ENCODE measurements around the gene HKDC1.
A peak's percentile ranks its signal among the peaks of the same experiment; 100 is the strongest.

HKDC1 gene

DNA sequence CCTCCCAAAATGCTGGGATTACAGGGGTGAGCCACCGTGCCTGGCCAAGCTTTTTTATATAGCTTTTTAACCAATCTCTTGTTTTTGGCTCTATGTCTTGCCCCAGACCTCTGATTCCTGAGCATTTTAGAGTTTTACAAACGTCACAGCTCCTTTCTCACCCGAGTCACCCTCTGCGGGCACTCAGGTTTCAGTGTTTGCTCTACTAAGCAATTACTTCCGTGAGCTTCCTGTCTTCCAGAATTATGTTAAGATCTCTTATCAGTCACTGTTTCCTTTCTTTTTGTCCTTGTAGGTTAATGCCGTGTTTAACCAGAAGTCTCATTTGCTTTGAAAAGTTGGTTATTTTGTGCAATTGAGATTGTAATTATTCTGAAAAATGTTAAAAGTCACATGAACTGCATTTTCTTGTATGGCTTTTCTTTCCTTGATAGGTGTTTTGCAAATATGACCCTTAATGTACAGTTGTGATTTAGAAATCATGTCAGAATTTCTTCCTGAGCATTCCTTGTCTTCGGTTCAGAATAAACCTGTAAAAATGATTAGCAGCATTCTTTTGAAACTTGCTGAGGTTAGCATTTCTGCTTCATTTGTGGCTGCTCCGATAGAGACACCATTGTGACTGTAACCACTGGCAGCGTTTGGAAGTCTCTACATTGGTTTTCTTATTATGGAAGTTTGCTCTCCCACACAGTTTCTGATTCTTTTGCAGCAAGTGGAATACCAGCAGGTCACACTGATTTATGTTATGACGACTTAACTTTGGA lies 4.5 kb upstream of the HKDC1 start:
- DNase-seq (ENCODE audit: low read depth), result no peak

DNA sequence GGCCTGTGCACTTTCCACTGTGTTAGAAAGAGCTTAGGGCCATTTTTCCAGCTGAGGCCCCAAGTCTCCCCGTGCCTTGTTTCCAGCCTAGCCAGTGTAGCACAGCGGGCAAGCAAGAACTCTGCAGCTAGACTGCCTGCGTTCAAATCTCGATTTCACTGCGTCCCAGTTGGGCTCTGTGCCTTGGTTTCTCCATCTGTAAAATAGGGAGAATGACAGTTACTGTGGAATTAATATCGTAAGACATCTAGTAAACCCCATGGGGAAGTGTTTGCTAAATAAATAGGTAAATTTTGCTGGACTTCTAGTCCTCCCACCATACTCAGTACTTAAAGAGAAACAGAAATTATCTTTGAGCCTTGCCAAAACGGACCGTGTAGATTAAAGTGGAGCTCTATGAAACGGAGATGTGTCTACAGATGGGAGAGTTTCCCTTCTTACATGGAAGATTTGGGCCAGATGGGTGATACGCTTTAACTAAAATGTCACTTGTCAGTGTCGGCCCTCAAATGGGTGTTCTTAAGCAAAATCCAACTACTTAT lies 3.5 kb upstream of the HKDC1 start:
- no peak for DNase-seq (ENCODE audit: low read depth)

DNA sequence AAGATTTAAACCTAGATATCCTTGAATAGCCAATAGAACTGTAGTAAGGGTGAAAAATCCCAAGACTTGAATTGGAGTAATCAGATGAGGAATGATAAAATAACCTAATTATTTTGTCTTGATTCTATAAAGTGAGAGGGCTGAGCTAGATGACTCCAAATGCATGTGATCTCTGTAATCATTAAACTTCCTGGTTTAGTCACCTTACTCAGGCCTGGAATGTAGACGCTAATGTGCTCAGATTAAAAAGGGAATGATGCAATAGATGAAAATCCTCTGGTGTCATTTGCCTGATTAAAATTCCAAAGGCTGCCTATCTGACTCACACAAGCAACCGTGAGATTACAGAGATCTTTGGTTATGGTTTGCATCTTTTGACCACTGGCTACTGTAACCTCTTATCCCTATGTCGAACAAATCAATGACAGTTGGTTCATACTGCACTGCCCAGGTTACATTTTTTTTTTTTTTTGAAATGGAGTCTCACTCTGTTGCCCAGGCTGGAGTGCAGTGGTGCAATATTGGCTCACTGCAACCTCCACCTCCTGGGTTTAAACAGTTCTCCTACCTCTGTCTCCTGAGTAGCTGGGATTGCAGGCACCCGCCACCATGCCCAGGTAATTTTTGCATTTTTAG lies 2.9 kb upstream of the HKDC1 start:
- DNase-seq (ENCODE audit: low read depth), result peak; percentile 90

DNA sequence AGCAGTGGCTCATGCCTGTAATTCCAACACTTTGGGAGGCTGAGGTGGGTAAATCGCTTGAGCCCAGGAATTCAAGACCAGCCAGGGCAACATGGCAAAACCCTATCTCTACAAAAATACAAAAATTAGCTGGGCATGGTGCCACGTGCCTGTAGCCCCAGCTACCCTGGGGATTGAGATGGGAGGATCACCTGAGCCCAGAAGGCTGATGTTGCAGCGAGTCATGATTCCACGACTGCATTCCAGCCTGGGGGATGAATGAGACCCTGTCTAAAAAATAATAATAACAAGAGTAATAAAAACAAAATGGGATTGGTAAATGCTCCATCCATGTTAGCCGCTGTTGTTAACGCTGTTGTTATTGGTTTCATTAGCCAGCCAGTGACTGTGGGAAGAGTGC lies 1.3 kb upstream of the HKDC1 start:
- DNase-seq (ENCODE audit: low read depth), result no peak

DNA sequence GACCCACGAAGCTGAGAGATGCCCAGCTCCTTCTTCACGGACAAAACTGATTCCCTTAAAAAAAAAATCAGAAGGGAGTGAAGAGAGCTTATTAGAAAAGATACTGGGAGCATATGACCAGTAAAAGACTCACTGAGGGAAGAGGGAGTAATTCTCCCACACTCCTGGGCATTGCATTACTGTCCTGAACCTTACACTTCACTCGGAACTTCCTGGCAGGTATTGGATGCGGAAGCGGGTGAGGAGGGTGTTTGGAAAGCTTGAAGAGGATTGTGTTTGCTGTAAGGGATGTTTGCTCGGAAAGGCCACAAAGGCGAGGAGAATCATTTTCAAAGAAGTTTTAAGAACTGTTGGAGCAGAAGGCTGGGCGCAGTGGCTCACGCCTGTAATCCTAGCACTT lies 375 bp downstream of the HKDC1 start:
- no peak for DNase-seq (ENCODE audit: low read depth)

DNA sequence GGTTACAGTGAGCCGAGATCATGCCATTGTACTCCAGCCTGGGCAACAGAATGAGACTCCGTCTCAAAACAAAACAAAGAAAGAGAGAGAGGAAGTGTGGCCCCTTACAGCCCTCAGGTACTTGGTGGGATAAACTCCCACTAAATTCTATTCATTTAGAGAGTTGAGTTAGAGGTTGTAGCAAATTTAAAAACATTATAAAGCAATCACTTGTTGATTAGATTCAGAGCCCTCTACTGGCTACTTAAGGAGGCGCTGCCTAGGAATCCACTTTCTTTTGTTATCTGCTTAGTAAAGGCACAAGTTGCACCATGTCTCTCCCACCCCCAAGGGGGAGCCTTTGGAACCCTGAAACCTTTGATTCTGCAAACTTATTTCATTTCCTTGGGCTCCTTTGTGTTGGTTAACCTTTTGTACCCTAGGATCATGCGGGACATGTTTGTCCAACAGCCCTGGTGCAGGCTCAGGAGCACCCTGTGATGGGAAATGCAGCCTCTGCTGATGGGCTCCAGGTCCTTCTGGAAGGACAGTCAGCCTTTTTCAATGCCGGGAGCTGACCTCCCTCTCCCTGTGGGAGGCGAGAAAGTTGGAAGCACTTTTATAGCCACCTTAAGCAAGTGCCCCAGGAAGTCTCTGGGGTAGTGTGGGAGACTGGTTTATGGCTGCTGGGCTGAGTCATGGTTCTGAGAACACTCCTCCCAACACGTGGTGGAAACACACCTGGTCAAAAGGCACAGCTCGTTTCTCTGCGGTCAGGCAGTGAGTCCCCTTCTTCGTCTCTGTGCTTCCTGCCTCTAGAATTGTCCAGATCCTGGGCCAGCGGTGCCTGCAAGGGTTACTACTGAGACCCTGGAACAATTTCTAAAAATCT lies 2.3 kb downstream of the HKDC1 start:
- DNase-seq (ENCODE audit: low read depth), result peak; percentile 74

DNA sequence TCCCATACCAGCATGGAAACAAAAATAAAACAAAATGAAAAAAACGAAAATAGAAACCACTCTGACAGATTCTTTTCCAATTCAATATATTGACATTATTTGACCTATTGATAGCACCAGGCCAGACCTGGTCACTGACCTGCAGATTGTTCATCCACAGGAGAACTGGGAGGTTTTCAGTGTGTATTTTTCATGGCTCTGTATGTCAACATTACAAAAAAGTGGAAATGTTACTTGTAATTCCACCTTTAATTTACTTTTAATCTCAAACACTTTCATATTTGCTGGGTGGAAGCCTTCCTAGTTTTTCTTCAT lies 2.9 kb downstream of the HKDC1 start:
- DNase-seq (ENCODE audit: low read depth), result no peak

DNA sequence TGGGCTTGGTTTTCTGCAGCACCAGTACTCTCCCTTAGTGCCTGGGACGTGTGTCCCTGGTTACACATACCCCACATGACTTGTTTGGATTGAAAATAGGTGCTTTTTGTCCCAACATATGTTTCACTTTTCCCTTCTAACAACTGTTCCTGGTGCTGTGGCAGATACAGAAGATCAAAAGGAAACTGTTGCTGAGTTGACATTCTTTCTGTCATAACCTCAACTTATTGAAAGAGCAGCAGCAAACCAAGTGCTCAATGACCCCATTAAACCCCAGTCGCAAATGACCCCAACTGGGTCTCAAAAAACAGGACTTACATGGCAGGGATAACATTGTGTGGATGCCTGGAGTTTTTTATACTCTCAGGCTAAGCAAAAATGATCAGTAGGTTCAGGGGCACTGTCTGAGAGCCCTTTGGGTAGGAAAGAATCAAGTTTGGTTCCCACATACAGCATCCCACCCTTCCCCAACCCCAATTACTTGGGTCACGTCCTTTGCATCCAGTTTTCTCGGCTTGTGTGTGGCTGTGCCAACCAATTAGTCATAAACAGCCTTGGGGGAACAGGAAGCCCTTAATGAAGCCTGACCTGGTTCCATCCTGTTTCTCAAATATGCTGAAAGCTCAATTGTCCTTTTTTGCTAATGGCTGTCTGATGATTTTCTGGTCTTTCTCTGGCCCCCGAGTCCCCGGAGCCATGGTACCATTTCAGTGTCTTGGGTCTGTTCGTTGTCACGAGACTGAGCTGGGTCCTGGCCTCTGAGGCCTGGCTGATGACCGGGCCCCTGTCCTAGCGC lies 4.9 kb downstream of the HKDC1 start:
- no peak for DNase-seq (ENCODE audit: low read depth)

DNA sequence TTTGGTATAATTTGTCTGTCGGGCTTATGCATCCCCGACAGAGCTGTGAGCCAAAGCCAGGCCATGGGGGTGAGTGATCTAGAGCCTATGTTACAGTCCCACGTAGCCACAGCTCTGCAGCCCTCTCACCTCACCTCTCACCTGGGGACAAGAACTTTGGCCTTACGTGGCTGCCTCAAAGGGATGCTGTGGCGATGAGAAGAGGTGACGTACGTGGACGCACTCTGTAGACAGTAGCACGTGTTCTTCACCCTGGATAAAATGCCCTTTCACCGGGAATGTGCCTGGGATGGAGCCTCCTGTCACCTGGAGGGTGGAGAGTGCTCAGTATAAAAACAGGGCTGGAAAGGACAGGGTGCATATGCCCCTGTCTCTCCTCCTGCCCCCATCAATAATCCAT lies 5.5 kb downstream of the HKDC1 start:
- DNase-seq (ENCODE audit: low read depth), result no peak

DNA sequence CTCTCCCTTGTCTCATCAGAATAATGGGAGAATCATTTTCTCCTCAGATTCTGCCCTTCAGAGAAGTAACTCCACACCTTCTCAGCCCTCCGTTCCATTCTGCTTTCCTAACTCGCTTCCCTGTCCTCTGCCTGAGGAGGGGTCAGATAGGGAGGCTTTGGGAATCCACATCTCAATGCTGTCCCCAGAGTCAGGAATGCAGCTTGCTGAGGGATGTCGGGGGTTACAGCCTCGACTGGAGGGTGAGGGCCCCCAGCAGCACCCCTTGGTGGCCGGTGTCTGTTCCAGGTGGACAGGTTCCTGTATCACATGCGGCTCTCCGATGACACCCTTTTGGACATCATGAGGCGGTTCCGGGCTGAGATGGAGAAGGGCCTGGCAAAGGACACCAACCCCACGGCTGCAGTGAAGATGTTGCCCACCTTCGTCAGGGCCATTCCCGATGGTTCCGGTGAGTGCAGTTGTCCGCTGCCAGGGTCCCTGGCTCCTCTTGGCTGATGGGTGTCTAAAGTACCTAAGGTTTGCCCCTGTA lies 6.9 kb downstream of the HKDC1 start:
- no peak for DNase-seq (ENCODE audit: low read depth)

DNA sequence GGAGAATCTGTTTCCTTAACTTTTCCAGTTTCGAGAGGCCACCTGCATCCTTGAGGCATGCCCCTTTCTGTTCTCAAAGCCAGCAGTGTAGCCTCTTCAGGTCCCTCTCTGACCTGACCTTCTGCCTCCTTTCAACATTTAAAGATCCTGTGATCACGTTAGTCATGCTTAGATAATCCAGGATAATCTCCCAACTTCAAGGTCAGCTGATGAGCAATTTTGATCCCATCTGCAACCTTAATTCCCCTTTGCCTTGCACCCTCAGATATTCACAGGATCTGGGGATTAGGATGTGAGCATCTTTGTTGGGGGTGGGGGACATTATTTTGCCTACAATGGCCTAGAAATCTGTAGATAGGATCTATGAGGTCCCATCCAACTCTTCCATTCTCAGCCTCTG lies 8.0 kb downstream of the HKDC1 start:
- DNase-seq (ENCODE audit: low read depth), result peak; percentile 36

DNA sequence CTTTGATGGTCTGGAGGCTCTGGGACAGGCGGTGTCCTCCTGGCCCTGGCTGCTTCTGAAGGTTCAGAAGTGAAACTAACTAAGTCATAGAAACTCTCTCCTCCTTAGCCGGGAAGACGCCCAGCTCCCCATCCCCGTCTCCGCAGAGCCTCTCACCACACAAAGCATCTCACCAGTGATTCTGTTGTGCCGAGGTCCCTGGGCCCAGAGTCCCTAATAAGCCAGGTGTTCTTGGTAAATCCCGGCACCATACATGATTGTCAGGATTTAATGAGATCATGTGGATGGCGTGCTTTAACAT lies 9.4 kb downstream of the HKDC1 start:
- DNase-seq (ENCODE audit: low read depth), result no peak

DNA sequence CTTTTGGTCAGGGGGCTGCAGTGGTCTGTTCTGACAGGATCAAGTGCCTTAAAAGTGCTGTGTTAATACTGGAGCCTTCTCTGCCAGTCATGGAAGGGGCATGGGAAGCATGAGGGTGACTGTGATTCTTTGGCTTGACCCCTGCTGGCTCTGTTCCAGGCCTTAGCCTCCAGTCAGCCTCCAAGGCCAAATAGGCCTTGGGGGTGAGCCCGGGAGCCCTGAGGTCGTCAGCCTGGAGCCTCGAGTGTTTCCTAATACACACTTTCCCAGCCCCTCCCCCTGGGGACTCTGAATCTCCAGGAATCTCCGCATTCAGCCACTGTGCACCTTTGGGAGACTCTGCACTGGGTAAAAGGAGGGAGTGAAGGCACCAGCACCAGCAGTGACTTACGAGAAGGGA lies 10.0 kb downstream of the HKDC1 start:
- DNase-seq (ENCODE audit: low read depth), result no peak

DNA sequence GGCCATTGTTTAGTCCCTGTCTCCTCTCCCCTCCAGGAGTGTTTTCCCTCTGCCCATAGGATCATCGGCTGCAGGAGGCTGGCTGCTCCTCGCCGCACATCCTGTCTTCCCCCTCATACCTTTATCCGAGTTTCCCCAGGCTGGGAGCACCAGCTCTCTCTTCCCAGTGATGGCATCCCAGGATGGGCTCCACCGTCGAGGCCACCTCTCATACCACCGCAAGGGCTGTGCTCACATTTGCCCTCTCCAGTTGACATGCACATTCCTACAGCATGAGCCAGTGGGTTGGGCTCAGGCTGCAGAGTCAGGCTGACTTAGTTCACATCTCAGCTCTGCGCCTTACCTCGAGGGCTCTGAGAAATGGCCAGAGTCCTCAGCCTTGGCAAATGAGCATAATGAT lies 12.1 kb downstream of the HKDC1 start:
- peak; percentile 76 for DNase-seq (ENCODE audit: low read depth)

DNA sequence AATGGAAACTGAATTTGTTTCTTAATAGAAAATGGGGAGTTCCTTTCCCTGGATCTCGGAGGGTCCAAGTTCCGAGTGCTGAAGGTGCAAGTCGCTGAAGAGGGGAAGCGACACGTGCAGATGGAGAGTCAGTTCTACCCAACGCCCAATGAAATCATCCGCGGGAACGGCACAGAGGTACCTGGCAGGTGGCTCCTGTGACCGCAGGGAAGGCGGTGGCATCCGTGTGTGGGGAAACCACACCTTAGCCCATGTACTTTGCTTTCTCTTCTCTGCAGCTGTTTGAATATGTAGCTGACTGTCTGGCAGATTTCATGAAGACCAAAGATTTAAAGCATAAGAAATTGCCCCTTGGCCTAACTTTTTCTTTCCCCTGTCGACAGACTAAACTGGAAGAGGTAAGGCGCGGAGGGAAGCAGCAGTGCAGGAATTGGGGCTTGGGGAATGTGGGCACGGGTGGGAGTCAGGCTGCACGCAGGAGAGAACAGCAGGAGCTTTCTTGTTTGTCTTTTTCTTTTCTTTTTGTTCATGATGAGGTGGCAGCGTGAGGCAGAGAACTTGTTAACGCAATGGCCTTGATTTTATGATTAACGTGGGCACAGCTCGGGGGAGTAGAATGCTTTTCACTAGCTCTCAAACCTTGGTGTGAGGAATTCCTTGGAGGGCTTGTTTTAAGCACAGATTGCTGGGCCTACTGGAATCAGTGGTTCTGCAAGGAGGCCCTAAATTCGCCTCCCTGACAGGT lies 12.8 kb downstream of the HKDC1 start:
- DNase-seq (ENCODE audit: low read depth), result peak; percentile 75

DNA sequence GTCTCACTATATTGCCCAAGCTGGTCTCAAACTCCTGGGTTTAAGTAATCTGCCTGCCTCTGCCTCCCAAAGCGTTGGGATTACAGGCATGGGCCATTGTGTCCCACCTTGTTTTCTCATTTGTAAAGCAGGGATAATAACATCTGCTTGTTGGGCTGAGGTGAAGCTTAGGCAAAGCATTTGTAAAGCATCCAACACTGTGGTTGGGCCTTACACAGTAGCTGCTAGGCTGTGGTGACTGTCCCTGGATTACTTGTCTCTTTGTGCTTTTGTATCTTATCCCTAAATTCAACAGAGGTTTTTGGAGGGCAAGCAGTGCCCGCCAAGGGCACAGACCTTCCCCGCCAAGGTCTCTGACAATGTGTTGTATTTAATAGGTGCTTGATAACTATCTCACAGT lies 14.3 kb downstream of the HKDC1 start:
- DNase-seq (ENCODE audit: low read depth), result no peak

DNA sequence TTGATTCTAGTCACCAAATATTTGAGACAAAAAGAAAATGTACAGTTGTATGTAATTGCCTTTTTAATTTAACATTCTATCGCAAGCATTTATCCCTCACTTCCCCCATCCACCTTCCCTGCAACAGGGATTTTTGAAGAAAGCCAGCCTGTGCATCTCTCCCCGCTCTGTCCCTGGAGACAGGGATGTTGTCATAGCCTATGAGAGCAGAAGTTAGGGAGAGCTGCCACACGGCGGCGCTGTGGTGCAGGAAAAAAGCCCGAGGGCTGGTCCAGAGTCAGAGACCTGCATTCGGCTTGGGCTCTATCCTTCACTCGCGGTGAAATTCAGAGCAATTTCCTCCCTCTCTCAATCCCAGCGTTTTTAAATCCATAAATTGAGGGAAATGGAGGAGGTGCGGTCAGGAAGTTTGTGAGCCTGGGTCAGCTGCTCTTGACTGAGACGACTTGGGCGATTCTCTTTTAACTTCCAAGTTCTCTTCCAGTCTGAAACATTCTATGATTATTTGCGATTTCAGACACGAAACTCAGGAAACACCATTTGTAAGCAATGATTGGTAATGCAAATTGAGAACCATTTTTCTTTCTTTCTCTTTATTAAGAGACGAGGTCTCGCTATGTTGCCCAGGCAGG lies 17.5 kb downstream of the HKDC1 start:
- DNase-seq (ENCODE audit: low read depth), result peak; percentile 48

DNA sequence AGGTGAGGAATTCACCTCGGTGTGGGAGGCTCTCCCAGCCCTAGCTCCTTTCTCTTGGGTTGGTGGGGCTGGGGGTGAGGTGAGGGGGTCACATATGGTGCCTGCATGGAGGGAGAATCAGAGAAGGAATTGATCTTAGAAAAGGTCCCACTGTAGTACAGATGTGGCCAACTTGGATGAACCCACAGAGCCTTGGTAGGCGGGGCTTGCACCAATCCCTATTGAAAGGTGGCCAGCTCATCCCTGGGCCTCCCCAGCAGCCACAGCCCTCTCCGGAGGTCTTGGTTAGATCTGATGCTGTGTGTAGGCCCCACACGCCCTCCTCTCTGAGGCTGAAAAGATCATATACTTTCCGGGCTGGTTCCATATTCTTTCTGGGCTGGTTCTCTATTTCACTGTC lies 19.0 kb downstream of the HKDC1 start:
- DNase-seq (ENCODE audit: low read depth), result no peak

DNA sequence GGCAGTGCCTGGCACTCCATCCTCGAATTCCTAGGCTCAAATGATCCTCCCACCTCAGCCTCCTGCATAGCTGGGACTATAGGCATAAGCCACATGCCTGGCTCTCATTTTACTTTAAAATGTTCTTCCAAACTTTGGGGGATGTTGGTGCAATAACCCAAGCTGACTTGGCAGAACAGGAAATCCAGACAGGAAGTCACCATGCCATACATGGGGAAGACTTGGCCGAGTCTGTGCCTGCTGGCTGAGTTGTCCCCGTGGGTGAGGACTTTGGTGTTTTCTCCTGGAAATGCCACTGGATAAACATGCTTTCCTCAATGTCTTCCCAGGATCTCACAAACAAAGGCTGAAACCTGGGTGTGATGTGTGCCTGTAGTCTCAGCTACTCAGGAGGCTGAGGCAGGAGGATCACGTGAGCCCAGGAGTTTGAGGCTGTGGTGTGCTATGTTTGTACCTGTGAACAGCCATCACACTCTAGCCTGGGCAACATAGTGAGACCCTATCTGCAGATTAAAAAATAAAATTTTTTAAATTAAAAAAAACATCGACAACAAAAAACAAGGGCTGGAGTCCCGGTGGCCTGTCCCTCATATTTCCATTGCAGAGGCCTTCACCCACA lies 19.8 kb downstream of the HKDC1 start:
- DNase-seq (ENCODE audit: low read depth), result no peak

DNA sequence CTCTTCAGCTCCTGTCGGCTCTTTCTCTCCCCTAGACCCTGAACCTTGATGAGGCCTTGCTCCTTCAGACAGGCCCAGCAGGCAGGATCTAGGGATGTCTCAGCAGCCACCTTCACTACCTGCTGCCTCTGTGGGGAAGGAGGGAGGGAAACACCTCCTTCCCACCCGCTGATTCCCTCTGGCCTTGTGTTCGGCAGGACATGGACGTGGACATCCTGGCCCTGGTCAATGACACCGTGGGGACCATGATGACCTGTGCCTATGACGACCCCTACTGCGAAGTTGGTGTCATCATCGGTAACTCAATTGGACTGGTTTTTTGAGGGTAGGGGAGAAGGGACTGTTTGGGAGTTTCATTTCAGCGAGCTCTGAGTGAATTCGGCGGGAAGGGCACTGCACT lies 20.3 kb downstream of the HKDC1 start:
- no peak for DNase-seq (ENCODE audit: low read depth)

Measured in amniotic epithelial cell (primary cell).